Peyer's patch (tissue), 4 donors: ENCODE measurements around the gene TMEM187.

ENCODE experiments used
- POLR2A ChIP-seq, 2 donors: fragments of 450-650 bp; IDR thresholded peaks; one replicate each; pipeline ENCODE4 v1.5.1; 2017; ENCODE audit warnings: antibody characterized with exemption in 2 of 2, mild to moderate bottlenecking in 2 of 2, moderate library complexity in 2 of 2
- TF ChIP-seq, protein P1 (sequence below), 6 experiments: fragments of 450-650 bp in 4 of 6; fragments of 200-600 bp in 2 of 6; sonication (generic) in 1 of 6; IDR thresholded peaks; one replicate each; pipeline ENCODE4 v1.5.1; 2017 to 2019; ENCODE audit warnings: antibody characterized with exemption in 6 of 6, mild to moderate bottlenecking in 3 of 6, moderate library complexity in 1 of 6

GRCh38 chrX:153927672-153927921, 45.0 kb upstream of the TMEM187 start:
- TF ChIP-seq, protein P1, sequence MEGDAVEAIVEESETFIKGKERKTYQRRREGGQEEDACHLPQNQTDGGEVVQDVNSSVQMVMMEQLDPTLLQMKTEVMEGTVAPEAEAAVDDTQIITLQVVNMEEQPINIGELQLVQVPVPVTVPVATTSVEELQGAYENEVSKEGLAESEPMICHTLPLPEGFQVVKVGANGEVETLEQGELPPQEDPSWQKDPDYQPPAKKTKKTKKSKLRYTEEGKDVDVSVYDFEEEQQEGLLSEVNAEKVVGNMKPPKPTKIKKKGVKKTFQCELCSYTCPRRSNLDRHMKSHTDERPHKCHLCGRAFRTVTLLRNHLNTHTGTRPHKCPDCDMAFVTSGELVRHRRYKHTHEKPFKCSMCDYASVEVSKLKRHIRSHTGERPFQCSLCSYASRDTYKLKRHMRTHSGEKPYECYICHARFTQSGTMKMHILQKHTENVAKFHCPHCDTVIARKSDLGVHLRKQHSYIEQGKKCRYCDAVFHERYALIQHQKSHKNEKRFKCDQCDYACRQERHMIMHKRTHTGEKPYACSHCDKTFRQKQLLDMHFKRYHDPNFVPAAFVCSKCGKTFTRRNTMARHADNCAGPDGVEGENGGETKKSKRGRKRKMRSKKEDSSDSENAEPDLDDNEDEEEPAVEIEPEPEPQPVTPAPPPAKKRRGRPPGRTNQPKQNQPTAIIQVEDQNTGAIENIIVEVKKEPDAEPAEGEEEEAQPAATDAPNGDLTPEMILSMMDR (IDR thresholded peaks at IDR 0.05): no peak
- no peak for TF ChIP-seq POLR2A (IDR thresholded peaks at IDR 0.05)
